Effector CD8-positive, alpha-beta T cell (primary cell): ENCODE measurements around the gene ACVR1.
"Not testable (repeated sequence)": the region's sequence is repeated elsewhere in the genome, so short reads cannot be mapped to it uniquely, and the experiment has no call there.

ENCODE experiments used
- DNase-seq: peaks from one replicate; lab custom pipeline; 2025; lab: John Stamatoyannopoulos, UW

Gene ACVR1

DNA sequence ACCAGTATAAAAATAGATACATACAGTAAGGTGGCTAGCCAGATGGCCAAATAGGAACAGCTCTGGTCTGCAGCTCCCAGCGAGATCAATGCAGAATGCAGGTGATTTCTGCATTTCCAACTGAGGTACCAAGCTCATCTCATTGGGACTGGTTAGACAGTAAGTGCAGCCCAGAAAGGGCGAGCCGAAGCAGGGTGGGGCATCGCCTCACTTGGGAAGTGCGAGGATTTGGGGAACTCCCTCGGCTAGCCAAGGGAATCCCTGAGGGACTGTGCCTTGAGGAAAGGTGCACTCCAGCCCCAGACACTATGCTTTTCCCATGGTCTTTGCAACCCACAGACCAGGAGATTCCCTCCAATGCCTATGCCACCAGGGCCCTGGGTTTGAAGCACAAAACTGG, 172.0 kb downstream of the ACVR1 start:
- DNase-seq, result not testable (repeated sequence)

DNA sequence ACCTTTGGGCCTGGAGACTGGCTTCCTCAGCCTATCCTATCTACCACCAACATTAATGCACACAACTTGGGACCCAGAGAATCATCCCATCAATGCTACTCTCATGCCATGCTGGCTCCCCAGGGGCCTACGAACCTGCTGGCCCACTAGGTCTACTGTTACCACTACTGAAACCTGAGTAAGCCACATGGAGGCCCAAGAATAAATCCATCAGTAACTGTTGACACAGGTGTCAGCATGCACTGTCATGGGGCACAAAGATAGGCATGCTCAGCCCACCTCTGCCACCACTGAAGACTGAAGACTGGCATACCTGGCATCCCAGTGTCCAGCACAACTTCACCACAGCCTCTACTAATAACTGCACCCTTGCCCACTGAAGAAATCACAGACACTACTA, 176.3 kb downstream of the ACVR1 start:
- no peak for DNase-seq

- DNase-seq, result no peak
Measured at GRCh38 chr2:157699009-157699408, 177.1 kb downstream of the ACVR1 start.

- no peak for DNase-seq
Measured at GRCh38 chr2:157698430-157698829, 177.7 kb downstream of the ACVR1 start.

GRCh38 chr2:157696036-157696435, 180.1 kb downstream of the ACVR1 start:
- DNase-seq, result no peak

- no peak for DNase-seq
Measured at GRCh38 chr2:157692768-157693167, 183.4 kb downstream of the ACVR1 start.

DNA sequence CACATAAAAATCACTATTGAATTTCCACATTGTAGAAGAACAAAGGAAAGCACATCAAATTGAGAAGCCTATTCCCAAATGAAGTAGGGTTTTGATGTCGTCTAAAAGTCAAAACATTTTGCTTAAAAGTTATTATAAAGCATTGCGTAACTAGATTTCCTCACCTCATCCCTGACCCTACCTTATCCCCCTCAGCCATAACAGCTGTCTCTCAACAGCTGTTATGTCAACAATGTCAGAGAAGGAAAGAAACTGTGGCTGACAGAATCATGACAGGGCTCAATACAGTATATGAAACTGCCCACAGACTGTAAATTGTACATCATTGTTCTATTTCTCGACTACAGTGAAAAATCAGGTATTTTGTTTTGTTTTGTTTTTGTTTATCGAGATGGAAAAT, 184.4 kb downstream of the ACVR1 start:
- no peak for DNase-seq

DNA sequence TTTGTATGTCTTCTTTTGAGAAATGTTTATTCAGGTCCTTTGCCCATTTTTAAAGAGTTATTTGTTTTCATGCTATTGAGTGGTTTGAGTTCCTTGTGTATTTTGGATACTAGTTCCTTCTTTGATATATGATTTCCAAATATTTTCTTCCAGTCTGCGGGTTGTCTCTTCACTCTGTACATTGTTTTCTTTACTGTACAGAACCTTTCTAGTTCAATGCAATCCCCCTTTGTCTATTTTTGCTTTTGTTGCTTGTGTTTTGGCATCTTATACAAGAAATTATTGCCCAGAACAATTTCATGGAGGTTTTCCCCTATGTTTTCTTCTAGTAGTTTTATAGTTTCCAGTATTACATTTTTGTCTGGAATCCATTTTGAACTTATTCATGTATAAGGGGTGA, 185.0 kb downstream of the ACVR1 start:
- no peak for DNase-seq
